GM23338 (cell line): ENCODE measurements around the gene SMIM12.

Experiments
- EZH2 ChIP-seq: fragments of 200-600 bp; sonication (generic); IDR thresholded peaks from one replicate; pipeline ENCODE4 v1.8.0; 2017; ENCODE audit warnings: antibody characterized with exemption, mild to moderate bottlenecking, low read depth; ENCODE audit not compliant: unreplicated experiment
- EZH2phosphoT487 ChIP-seq: fragments of 200-600 bp; sonication (generic); IDR thresholded peaks from one replicate; pipeline ENCODE4 v1.8.1; 2018; ENCODE audit warnings: antibody characterized with exemption; ENCODE audit not compliant: unreplicated experiment
- POLR2AphosphoS5 ChIP-seq: IDR thresholded peaks from 2 replicates; pipeline ENCODE4 v1.6.1; 2016; ENCODE audit warnings: antibody characterized with exemption, low read depth
- TF ChIP-seq, protein P1 (sequence below), 2 experiments: fragments of 200-600 bp in 1 of 2; sonication (generic) in 1 of 2; conservative IDR thresholded peaks; 2 replicates each; pipeline versions ENCODE4 v1.5.1 to v1.6.1; 2016 to 2017; ENCODE audit warnings: antibody characterized with exemption in 2 of 2, low read depth in 2 of 2, mild to moderate bottlenecking in 2 of 2, moderate library complexity in 1 of 2
- TF ChIP-seq, protein P2 (sequence below): IDR thresholded peaks from 2 replicates; pipeline ENCODE4 v1.6.1; 2016; ENCODE audit warnings: antibody characterized with exemption

DNA sequence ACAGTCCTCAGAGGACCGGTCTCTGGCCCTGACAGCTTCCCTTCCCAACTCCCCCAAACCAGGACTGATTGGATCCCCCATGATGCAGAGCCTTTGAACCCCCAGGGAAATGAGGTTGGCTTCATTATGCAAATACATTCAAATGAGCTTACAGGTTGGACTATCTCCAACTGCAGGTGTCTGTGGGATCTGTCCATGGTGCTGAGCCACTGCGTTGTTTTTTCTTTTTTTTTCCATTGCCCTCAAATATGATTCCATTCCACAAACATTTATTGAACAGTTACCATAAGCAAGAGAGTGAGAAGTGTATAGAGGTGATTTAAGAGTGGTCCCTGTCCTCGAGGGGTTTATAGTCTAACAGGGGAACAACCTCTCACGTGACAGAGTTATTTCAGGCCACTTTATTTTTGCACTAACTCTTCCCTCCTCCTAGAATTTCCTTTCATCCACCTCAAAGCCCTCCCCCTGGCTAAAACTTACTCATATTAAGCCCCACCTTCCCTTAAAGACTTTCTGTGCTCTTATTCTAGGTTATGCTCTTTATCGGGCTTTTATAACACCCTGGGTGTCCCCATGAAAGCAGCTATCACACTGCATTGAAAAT lies 48.0 kb upstream of the SMIM12 start:
- TF ChIP-seq, protein P1, sequence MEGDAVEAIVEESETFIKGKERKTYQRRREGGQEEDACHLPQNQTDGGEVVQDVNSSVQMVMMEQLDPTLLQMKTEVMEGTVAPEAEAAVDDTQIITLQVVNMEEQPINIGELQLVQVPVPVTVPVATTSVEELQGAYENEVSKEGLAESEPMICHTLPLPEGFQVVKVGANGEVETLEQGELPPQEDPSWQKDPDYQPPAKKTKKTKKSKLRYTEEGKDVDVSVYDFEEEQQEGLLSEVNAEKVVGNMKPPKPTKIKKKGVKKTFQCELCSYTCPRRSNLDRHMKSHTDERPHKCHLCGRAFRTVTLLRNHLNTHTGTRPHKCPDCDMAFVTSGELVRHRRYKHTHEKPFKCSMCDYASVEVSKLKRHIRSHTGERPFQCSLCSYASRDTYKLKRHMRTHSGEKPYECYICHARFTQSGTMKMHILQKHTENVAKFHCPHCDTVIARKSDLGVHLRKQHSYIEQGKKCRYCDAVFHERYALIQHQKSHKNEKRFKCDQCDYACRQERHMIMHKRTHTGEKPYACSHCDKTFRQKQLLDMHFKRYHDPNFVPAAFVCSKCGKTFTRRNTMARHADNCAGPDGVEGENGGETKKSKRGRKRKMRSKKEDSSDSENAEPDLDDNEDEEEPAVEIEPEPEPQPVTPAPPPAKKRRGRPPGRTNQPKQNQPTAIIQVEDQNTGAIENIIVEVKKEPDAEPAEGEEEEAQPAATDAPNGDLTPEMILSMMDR (conservative IDR thresholded peaks at IDR 0.05; ENCODE audit: low read depth in 2 of 2), result no peak
- TF ChIP-seq EZH2phosphoT487 (no peak), POLR2AphosphoS5 (no peak), EZH2 (no peak)
- TF ChIP-seq, protein P2, sequence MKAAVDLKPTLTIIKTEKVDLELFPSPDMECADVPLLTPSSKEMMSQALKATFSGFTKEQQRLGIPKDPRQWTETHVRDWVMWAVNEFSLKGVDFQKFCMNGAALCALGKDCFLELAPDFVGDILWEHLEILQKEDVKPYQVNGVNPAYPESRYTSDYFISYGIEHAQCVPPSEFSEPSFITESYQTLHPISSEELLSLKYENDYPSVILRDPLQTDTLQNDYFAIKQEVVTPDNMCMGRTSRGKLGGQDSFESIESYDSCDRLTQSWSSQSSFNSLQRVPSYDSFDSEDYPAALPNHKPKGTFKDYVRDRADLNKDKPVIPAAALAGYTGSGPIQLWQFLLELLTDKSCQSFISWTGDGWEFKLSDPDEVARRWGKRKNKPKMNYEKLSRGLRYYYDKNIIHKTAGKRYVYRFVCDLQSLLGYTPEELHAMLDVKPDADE, result no peak
